Posterior cingulate gyrus (tissue), 11 donors: ENCODE results near the gene LENEP.

ENCODE experiments used
- DNase-seq, 10 donors: peaks; one replicate each; pipeline versions ENCODE4 v3.0.0 to v3.0.0-alpha.2; 2020 to 2021; ENCODE audit warnings: mixed read lengths in 3 of 10
- intact Hi-C: fragments of 100-400 bp; cut with DNase I; formaldehyde crosslinking; loops from one replicate; pipeline ENCODE4 v1.15.1; 2023

LENEP gene

DNA sequence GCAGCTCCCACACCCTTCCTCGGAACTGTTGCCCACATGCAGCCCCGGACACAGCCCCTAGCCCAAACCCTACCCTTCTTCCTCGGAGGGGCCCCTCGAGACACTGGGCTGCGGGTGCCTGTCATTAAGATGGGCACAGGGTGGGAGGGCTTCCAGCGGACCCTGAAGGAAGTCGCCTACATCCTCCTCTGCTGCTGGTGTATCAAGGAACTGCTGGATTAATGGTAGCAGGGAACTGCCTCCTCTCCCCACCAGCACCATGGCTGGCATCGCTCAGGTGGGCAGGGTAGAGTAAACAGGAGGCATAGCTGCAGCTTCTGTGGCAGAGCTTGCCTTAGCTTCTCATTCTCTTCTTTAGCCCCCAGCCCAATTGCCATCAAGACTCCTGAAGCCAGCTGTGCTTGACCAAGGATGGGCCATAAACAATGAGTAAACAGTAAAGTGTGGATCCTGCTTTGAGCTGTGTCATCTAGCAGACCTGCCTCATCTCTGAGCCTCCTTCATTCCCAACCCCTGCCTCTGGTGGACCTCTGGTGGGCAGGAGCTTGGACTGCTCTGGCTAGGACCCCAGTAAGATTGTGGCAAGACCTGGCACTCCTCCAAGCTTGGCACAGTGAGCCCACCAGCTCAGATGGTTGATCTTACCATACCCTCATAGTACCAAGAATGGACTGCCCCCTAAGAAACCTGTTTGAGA, at the start of gene LENEP:
Gene LENEP (plus strand): TSS at position 15 of the 697 bp plus-strand sequence. CDS start 22 bp downstream, at position 37.
- DNase-seq: peak in 3 of 10 donors; percentile 8 to 72 (median 55)
- intact Hi-C loops: no loop called here

DNA sequence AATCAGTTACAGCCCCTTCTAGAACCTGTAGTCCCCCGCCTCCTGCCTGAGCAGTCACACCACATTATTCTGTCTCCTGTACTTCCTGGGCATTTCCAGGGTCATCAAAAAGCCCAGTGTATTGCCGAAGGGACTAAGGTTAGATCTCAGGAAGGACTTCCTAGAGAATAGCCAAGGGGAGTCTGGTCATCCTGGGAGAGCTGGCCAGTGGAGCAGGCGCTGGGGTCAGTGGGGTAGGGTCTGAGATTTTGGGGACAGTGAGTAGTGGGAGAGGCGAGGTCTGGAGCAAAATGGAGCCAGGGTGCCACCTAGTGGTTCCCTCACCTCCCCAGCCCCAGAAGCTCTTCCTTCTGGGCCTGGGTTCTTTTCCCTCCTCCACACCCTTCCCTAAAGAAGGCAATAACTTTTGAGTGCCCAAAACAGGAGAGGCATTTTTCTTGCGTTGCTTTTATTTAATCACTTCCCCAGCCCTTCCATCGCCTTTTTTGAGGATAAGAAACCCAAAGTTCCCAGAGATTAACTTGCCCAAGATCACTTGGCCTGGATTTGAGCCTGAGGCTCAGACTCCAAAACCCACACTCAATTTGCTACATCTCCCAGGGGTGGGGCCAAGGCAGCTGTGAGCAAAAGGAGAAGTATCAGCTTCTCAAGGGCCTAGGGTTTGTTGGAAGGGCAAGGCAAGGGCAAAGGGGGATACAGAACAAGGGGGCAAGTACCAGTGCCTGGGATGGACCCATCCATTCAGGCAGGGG, 49.6 kb upstream of the LENEP start:
- intact Hi-C loops: no loop called here
- peak in 4 of 10 donors; percentile 24 to 41 (median 38) for DNase-seq

DNA sequence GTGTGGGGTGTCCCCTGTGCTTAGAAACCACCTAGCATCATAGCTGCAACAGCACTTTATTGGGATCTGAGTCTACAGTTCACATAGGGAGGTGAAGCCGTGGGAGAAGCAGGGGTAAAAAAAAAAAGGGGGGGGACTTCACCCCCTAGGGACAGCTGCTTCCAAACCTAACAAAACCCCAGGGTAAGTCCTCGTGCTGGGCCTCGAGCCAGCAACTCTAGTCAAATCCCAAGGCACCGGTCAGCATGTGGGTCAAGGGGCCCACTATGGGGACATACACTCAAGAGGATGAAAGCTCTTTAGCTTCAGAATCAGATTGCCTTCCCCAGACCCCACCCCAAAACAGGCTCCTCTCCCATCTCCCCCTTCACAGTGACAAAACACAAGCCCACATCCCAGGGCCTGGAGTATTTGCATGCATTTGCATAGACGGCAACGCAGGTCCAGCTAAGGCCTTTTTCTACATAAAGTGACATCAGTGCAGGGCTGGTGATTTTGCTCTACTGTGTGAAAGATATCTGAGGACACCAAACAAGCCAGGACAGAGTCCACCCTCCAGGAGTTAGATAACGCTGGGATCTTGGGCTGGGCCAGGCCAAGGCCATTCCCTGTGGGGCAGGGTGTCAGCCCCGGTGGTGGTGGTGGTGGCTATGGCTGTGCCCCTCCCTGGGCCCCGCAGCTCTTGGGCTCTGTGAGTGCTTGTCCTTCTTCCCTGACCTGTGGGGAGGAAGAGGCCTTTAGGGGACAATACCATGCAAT, 48.8 kb upstream of the LENEP start:
- DNase-seq: no peak
- intact Hi-C loops: no loop called here

DNA sequence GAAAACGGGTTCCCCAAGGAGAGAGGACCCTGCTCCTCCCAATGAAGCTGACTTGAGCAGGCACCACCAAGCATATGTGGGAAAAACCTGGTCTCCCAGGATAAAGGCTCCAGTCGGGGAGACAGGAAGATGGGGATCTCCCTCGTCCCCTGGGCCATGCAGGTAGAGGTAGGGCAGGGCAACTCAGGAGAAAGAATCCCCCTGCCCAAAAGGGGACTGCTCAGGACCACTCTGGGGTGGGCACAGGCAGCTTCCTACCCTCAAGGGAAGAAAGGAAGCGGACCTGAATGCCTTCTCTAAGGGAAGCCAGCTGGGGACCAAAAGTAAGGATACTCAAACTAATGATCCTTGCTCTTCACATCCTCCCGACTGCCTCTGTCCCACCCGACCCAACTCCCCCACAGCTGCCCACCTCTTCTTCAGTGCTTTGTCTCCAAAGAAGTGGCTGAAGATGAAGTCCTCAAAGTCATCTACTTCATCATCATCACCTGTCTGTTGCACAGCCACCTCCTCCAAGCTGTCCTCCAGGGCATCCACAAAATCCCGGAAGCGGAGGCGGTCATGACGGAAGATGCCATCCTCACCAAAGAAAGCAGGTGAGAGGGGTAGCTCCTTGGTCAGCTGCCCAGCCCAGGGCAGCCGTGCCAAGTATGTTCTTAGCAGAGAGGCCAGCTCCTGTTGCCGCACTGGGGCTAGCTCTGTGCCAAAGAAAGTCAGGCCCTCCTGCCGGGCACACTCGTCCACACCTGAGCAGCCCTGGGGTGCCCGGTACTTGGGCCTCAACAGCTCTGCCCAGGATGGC, 48.0 kb upstream of the LENEP start:
- DNase-seq: no peak

GRCh38 chr1:154945962-154946850, 47.2 kb upstream of the LENEP start:
- peak in 2 of 10 donors; percentile 38 to 46 for DNase-seq
- intact Hi-C loops: no loop called here

More for the DNA sequence above, 48.0 kb upstream of the LENEP start:
- intact Hi-C loops: no loop called here

GRCh38 chr1:154948079-154948478, 45.3 kb upstream of the LENEP start:
- intact Hi-C loops: no loop called here
- peak in 1 of 10 donors; percentile 52 for DNase-seq

GRCh38 chr1:154951901-154952657, 41.3 kb upstream of the LENEP start:
- peak in 2 of 10 donors; percentile 62 to 69 for DNase-seq
- intact Hi-C loops: no loop called here

GRCh38 chr1:154952664-154953063, 40.7 kb upstream of the LENEP start:
- DNase-seq: no peak
- intact Hi-C loops: no loop called here

GRCh38 chr1:154953611-154954038, 39.8 kb upstream of the LENEP start:
- intact Hi-C loops: no loop called here

GRCh38 chr1:154954541-154954940, 38.8 kb upstream of the LENEP start:
- intact Hi-C loops: no loop called here
- DNase-seq: peak in 1 of 10 donors; percentile 47

More at GRCh38 chr1:154953611-154954038, 39.8 kb upstream of the LENEP start:
- peak in 3 of 10 donors; percentile 48 to 74 (median 67) for DNase-seq

DNA sequence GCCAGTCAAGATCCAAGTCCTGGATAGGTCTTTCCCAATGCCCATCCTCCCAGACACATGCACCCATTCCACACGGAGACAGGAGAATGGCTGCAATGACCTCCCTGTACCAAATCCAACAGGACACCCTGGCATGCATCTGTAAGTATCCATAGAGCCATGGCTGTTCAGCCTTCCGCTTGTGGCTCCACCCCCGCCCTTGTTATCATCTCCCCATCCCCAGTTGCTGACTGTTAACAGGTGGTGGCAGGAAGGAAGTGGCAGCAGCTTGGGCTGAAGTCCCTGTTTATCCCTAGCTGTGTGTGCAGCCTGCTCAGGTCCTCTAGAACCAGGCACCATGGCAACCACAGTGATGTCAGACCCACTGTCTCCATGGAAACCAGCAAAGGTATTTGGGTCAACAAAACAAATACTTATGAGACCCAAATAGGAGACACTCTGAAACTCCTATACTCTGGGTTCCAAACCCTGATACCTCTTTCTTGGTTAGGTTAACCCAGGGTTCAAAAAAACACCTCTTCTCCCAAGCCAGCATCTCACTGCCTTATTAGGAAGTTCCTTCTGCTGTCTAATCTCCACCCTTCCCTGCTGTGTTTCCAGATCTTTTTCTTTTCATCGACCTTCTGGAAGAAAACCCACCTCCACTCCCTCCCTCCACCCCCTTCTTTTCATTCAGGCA, 38.2 kb upstream of the LENEP start:
- intact Hi-C loops: no loop called here
- peak in 9 of 10 donors; percentile 46 to 95 (median 76) for DNase-seq

- intact Hi-C loops: no loop called here
- peak in 9 of 10 donors; percentile 41 to 92 (median 73) for DNase-seq
Observed at GRCh38 chr1:154955718-154956543, 37.5 kb upstream of the LENEP start, which contains the start of gene PBXIP1. PBXIP1 (minus strand) TSS chr1:154956099; CDS start chr1:154953721, 2,378 bp downstream.

- intact Hi-C loops: no loop called here
- DNase-seq: peak in 9 of 10 donors; percentile 42 to 95 (median 63)
Observed at GRCh38 chr1:154956544-154956941, 36.8 kb upstream of the LENEP start.

DNA sequence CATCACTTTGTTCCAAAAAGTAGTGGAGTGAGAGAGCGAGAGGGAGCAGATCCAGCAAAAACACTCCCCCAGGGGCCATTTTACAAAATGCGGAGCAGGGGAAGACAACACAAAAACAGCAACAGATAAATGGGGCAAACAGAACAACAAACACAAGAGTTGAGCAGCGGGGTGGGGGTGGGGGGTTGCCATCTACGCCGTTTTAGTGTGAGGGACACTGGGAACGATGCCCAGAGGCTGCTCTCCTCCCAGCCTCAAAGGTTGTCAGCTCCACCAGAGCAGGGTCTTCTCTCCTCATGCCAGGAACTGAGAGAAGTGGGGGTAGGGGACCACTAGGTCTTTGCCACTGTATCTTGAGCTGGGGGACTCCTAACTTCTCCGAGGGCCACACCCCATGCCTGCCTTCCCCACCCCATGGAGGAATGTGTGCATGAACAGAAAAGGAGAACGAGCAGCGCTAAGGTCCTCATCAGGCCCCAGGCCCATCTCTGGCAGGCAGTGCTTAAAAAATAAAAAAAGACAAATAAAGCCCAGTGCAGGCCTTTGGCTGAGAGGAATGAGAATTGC, 36.2 kb upstream of the LENEP start:
- intact Hi-C loops: no loop called here
- DNase-seq: peak in 2 of 10 donors; percentile 5 to 62

DNA sequence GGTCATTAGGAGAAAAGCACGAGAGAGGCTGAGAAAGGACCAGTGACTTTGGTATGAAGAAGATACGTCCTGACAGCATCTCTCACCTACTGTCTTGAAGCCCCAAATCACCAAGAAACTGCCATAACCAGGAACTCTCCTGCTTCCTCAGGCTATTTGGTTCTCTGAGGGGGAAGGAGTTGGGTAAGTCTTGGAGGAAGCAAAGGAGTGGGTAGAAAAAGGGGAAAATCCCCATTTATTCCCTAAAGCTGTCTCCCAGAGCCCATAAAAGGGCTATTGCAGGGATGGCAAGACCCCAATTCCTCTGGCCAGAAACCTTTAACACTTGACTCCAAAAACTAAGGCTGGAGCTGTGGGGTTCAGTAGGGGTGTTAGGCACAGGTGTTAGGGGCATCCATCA, 35.4 kb upstream of the LENEP start:
- intact Hi-C loops: no loop called here
- DNase-seq: peak in 1 of 10 donors; percentile 16
